DOHH2 (cell line): ENCODE results near the gene PCBD2.

ENCODE experiments used
- H3F3A ChIP-seq: fragments of 200-600 bp; sonication (generic), shearing (Covaris generic); 2 replicates; pipeline ENCODE4 v1.6.0; 2016; ENCODE audit warnings: antibody characterized with exemption, mild to moderate bottlenecking; ENCODE audit not compliant: control insufficient read depth, insufficient read depth
- H3K27ac ChIP-seq: fragments of 200-600 bp; sonication (generic); 2 replicates; pipeline ENCODE4 v1.5.1; 2014; ENCODE audit warnings: low read depth, mild to moderate bottlenecking, low read length, moderate library complexity
- H3K27me3 ChIP-seq: fragments of 200-600 bp; sonication (generic); 2 replicates; pipeline ENCODE4 v1.6.1; 2014; ENCODE audit warnings: mild to moderate bottlenecking, low read length, mixed read lengths; ENCODE audit not compliant: control insufficient read depth
- H3K36me3 ChIP-seq: fragments of 200-600 bp; sonication (generic); 2 replicates; pipeline ENCODE4 v1.6.1; 2014; ENCODE audit warnings: mild to moderate bottlenecking, low read length, moderate library complexity, mixed read lengths; ENCODE audit not compliant: control insufficient read depth
- H3K4me1 ChIP-seq: fragments of 200-600 bp; sonication (generic); 2 replicates; pipeline ENCODE4 v1.6.1; 2014; ENCODE audit warnings: mild to moderate bottlenecking, low read length, mixed read lengths; ENCODE audit not compliant: control insufficient read depth
- H3K4me2 ChIP-seq: fragments of 200-600 bp; sonication (generic); 2 replicates; pipeline ENCODE4 v1.6.0; 2014; ENCODE audit warnings: mild to moderate bottlenecking, low read length, moderate library complexity
- H3K4me3 ChIP-seq: fragments of 200-600 bp; sonication (generic); 2 replicates; pipeline ENCODE4 v1.5.1; 2014; ENCODE audit warnings: mild to moderate bottlenecking, low read length, mixed read lengths
- H3K79me2 ChIP-seq: fragments of 200-600 bp; sonication (generic); 2 replicates; pipeline ENCODE4 v1.6.1; 2014; ENCODE audit warnings: mild to moderate bottlenecking, low read length, mixed read lengths; ENCODE audit not compliant: control insufficient read depth
- H3K9me2 ChIP-seq: fragments of 200-600 bp; sonication (generic); replicated peaks from 2 replicates; pipeline ENCODE4 v1.6.1; 2014; ENCODE audit warnings: mild to moderate bottlenecking, low read length, mixed read lengths; ENCODE audit not compliant: control insufficient read depth
- H3K9me3 ChIP-seq: fragments of 200-600 bp; sonication (generic); 2 replicates; pipeline ENCODE4 v1.6.1; 2014; ENCODE audit warnings: antibody characterized with exemption, low read length, mixed read lengths; ENCODE audit not compliant: control insufficient read depth, insufficient read depth
- H4K20me1 ChIP-seq: fragments of 200-600 bp; sonication (generic); 2 replicates; pipeline ENCODE4 v1.6.0; 2014; ENCODE audit warnings: low read depth, mild to moderate bottlenecking, antibody characterized with exemption, low read length, moderate library complexity; ENCODE audit not compliant: control insufficient read depth, insufficient read depth
- CTCF ChIP-seq: fragments of 200-600 bp; sonication (generic); IDR thresholded peaks from one replicate; pipeline ENCODE4 v1.5.1; 2014; ENCODE audit warnings: antibody characterized with exemption, mild to moderate bottlenecking, low read depth, low read length; ENCODE audit not compliant: poor library complexity, severe bottlenecking
- EZH2phosphoT487 ChIP-seq: fragments of 200-600 bp; sonication (generic); IDR thresholded peaks from 2 replicates; pipeline ENCODE4 v1.6.1; 2017; ENCODE audit warnings: borderline replicate concordance, mild to moderate bottlenecking, antibody characterized with exemption, low read length, moderate library complexity, mixed read lengths

The PCBD2 gene

GRCh38 chr5:135010502-135011354 is 105.8 kb downstream of the PCBD2 start:
- no peaks in the 10 kb centered on the region for H3K36me3 ChIP-seq
- H3K4me2 ChIP-seq, result no peak overlapping the region
- no peaks in the 10 kb centered on the region for H4K20me1 ChIP-seq
- no peaks in the 10 kb centered on the region for H3F3A ChIP-seq
- H3K27ac ChIP-seq, result no peak overlapping the region
- no peak overlapping the region for H3K4me3 ChIP-seq
- H3K9me3 ChIP-seq, result no peaks in the 10 kb centered on the region
- H3K27me3 ChIP-seq, result no peaks in the 10 kb centered on the region
- no peak for TF ChIP-seq EZH2phosphoT487
- TF ChIP-seq CTCF, result peak; percentile 33
- no peaks in the 10 kb centered on the region for H3K79me2 ChIP-seq
- H3K9me2 ChIP-seq, result no peaks in the 10 kb centered on the region
- no peaks in the 10 kb centered on the region for H3K4me1 ChIP-seq

GRCh38 chr5:135011355-135012032 is 106.6 kb downstream of the PCBD2 start:
- Histone ChIP-seq H3K36me3 (no peaks in the 10 kb centered on the region), H3K4me3 (no peak overlapping the region), H3K4me2 (no peak overlapping the region), H3K4me1 (no peaks in the 10 kb centered on the region), H3F3A (no peaks in the 10 kb centered on the region), H3K27me3 (no peaks in the 10 kb centered on the region), H3K9me3 (no peaks in the 10 kb centered on the region), H3K79me2 (no peaks in the 10 kb centered on the region), H3K27ac (no peak overlapping the region), H3K9me2 (no peaks in the 10 kb centered on the region), H4K20me1 (no peaks in the 10 kb centered on the region)
- no peak for TF ChIP-seq CTCF
- no peak for TF ChIP-seq EZH2phosphoT487

GRCh38 chr5:135012033-135012588 is 107.2 kb downstream of the PCBD2 start:
- H3K9me2 ChIP-seq, result no peaks in the 10 kb centered on the region
- H3K79me2 ChIP-seq, result no peaks in the 10 kb centered on the region
- H3K4me1 ChIP-seq, result no peaks in the 10 kb centered on the region
- H3K27ac ChIP-seq, result no peak overlapping the region
- H3K36me3 ChIP-seq, result no peaks in the 10 kb centered on the region
- no peaks in the 10 kb centered on the region for H3K27me3 ChIP-seq
- no peaks in the 10 kb centered on the region for H3F3A ChIP-seq
- H4K20me1 ChIP-seq, result no peaks in the 10 kb centered on the region
- H3K9me3 ChIP-seq, result no peaks in the 10 kb centered on the region
- no peak overlapping the region for H3K4me2 ChIP-seq
- H3K4me3 ChIP-seq, result no peak overlapping the region
- no peak for TF ChIP-seq CTCF
- TF ChIP-seq EZH2phosphoT487, result no peak
